GM21390 (cell line): ENCODE measurements around the gene RTN4RL1.

Experiments
- ATAC-seq: cut with Tn5 transposase; IDR thresholded peaks from one replicate; pipeline ENCODE4 v1.9.1; 2021; ENCODE audit not compliant: unreplicated experiment

RTN4RL1 gene

DNA sequence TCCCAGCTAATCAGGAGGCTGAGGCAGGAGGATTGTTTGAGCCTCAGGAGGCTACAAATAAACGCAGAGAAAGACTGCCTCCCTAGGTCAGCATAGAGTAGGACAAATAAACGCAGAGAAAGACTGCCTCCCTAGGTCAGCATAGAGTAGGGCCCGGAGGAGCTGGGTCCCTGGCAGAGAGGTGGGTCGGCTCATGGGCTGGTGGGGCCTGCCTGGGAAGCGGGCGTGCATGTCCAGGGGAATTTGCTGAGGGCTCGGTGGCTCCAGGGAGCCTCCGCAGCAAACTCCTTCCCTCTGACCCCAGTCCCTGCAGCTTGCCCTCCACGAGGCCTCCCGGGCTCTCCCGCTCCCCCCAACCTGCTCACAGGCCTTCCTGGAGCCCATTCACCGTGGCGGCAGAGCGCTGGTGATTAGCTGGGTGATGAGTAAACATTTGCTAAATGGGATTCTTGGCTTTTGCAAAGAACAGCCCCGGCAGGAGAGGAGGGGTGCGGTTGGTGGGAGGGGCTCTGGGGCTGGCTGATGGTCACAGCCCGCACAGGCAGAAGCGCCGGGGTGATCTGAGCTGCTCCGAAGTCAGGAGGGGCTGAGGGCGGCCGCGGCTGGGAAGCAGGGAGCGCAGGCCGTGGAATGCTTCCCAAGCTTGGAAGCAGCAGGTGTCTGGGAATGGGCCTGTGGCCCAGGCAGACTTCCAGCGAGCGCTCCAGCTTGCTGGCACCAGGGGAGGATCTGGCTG lies 93.1 kb downstream of the RTN4RL1 start:
- no peak for ATAC-seq

DNA sequence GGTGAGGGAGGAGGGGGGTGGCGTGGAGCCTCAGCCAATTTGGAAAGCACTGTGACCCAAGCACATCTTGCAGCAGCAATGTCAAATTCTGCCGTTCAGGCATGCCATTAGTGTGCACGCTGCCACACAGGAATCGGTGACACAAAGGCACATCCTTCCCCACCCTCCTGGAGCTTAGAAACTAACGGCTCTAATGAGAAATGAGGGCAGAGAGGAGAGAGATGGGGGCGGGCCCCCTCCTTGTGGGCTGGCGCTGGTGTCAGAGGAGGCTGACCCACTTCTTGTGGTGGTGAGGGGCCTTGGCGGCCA lies 94.8 kb downstream of the RTN4RL1 start:
- no peak for ATAC-seq

DNA sequence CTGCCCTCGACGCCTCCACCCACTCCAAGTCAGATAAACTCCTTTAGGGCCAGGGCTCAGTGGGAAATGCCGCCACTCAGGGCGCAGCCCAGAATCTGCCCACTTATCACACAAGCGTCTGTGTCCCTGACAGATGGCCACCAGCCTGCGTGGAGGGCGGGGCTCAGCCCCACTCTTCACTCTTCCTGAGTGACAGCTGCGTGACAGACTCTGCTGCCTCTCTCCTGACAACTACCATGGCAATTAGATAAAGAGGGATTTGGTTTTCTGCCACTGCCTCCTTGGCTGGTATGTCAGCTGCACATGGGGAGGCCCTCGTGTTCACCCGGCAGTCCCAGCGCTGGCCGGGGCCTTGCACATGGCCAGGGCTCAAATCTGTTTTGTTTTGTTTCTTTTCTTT lies 96.2 kb downstream of the RTN4RL1 start:
- no peak for ATAC-seq

DNA sequence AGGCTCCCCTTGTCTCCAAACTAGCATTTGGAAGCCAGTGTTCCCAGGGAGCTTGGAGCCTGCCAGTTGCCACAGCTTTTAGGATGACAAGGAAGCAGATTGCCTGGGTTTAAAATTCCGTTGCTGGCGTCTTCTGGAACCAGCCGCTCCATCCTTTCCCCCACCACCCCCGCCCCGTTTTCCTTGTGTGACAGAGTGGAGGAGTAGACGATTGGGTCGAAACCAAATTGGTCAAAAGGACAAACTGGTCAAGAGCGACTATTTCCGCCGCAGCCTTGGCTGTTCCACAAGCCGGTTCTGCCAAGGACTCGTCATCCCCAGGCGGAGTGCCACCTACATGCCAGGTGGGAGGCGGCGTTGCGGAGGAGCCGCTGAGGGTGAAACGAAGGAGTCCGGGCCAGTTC lies 104.2 kb downstream of the RTN4RL1 start:
- no peak for ATAC-seq

DNA sequence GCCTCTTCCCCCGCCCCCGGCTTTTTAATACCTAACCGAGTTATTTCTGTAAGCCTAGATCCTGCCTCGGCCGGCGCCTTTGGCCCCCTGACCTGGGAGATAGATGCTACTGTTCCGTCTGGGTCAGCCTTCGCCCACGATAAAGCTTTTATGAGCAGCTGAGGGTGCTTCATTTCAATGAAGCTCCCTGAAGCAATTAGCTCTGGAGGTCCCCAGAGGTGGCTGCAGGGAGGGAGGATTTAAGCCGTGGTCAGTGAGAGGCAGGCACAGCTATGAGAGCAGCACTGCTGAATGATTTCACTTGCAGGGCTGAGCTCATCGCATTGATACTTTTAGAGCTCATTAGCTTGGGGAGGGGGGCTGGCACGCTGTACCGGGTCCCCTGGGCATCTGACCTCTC lies 105.9 kb downstream of the RTN4RL1 start:
- ATAC-seq = no peak

DNA sequence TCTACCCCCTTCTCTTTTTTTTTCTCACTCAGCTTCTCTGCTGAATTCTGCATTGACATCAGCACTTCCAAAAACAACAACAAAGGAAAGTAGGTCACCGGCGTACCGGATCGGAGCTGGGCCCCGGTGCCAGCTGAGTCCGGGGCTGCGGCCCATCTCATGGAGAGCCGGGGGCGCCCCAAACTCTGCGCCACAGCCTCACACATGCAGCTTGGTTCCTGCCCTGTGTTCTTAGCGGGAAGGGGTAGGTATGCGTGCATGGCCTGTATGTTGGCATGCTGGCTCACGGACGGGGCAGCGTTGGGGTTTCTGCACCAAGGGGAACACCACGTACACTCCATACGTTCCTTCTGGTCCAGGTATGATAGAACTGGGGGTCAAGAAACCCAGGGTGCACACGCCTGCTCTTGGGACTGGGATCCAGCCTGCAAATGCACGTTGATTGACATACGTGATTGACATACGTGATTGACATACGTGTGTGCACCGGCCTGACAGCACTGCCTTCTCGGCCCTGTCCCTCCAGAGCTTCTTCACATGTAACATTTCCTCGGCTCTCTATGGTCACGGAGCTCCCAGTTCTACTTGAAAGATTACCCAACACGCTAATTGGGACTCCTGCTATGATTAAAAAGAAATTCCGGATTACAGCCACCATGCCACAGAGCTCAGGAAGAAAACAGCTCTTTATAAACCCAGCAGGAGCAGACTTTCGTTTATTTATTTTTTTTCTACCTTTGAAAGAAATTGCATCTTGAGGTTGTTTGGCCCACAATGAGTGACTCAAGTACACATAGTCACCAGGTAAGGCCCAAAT lies 106.6 kb downstream of the RTN4RL1 start:
- ATAC-seq = no peak

DNA sequence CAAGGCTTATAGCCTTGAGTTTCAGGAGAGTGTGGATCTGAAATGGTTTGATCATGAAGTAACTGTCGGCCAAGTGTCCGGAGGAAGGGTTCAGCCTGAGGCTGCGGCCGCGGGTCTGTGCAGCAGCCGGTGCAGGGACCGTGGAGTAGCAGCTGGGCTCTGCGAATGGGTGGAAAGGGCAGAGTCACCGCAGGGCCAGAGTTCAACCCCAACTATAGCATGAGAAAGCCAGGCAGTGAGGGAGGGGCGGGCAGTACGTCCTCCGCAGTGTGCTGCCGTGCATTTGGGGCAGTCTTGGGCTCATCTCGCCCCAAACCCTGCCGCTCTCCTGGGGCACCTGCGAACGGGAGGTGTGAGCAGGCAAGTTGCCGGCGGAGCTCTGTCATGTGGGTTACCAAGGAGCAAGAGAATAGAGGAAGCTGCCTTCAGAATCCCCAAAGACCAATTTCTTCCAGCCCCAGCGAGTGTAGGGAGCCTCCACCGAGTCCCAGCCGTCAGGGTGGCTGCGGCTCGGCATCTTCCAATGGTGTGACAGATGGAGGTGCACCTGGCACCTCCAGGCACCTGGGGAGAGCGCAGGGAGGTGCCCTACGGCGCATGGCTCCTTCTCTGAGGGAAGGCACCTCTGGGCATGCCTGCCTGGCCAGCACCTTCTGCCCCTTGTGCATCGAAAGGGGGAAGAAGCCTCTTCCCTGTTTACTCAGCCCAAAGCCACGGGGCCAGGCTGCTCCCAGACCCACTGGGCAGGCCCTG lies 108.0 kb downstream of the RTN4RL1 start:
- no peak for ATAC-seq

DNA sequence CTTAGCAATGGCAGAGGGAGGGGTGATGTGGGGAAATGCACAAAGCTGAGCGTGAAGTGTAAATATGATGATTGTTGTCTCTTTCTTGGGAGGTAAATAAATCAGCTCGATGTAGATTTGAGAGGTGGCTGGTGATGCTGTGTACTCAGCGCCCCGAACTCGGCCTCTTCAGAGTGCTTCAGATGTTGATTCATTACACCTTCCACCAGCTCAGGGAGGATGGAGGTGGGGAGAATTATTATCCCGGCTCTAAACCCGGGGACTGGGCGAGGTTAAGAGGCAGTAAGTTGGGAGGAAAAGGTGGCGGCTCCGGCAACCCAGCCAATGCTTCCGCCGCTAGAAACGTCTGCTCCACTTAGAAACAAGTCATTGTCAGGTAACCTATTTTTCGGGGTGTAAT lies 108.8 kb downstream of the RTN4RL1 start:
- no peak for ATAC-seq

DNA sequence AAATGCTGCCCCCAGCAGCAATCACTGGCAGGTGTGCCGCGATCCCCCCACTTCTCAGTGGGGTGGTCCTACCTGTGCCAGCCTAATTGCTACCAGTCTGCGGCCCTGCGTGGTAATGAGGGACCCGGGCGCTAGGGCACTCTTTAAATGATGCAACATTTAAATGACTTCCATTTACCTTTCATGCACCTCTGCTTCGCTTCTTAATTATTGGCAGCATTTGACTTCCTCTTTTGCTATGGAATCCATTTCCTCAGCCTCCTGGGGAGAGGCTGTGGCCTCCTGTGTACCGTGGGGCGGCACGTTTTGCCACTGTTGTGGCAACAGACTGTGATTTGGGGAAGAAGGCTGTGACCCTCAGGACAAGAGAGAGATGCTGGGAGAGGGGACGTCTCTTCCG lies 109.2 kb downstream of the RTN4RL1 start:
- ATAC-seq = no peak

DNA sequence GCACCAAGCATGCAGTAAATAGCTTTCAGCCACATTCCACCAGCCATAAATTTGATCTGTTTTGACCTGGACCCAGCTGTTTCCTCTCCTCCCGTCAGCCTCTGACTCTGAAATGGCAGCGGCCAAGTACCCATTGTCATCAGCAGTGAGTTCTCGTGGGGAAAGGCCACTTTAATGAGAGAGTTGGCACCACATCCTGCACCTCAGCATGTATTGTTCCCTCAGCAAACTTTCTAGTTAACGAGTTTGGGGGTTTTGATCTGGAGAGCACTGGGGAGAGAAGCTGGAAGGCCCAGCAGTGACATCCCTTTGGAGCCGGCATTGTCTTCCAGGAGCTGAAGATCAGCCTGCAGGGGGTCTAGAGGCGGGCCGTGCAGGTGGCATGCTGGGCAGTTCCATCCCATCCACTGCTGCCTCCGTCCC lies 110.5 kb downstream of the RTN4RL1 start:
- ATAC-seq = no peak

DNA sequence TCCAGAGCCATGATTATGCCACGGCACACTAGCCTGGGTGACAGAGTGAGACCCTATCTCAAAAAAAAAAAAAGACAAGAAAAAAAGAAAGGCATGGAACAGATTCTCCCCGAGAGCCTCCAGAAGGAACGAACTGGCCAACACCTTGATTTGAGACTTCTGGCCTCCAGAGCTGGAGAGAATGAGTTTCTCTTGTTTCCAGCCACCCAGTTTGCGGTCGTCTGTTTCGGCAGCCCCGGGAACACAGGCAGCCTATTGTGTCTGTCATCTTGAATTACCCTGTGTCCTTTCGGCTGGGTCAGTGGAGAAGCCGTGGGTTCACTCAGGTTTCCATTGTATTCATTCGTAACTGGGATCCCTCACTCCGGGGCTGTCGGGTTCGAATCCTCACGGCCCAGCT lies 111.4 kb downstream of the RTN4RL1 start:
- ATAC-seq = no peak

DNA sequence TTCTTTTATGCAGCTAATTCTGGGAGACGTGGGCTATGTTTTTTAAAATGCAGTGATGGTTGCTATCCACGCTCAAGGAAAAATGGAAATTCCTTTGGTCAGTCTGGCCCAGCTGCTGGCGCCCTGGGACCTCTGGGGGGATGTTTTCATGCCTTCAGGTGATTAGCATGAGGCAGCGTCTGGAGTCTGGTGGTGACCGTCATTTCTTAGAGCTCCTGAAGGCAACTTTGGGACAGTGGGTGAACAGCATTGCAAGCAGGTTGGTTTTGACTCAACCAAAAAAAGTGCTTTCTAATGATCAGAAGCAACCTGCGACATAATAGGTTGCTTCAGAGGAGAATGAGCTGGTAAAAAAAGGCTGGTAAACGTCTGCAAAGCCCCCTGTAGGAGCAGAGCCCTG lies 113.0 kb downstream of the RTN4RL1 start:
- ATAC-seq = no peak

DNA sequence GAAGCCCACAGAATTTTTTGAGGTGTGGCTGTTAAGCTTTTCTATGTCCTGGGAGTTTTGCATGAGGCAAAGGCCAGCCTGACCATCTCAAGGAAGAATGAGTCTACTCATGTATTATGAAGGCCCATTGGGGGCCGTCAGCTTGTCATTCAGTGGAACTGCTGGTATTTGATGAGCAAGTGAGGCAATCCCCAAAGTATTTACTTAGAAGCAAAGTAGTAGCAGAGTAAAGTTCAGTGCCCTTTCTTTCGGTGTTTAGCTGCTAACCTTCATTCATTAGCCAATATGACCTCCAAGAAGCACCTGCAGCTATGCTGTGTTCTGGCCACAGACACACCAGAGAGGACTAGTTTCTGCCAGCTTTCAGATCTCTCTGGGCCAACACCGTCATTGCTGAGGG lies 115.1 kb downstream of the RTN4RL1 start:
- no peak for ATAC-seq

DNA sequence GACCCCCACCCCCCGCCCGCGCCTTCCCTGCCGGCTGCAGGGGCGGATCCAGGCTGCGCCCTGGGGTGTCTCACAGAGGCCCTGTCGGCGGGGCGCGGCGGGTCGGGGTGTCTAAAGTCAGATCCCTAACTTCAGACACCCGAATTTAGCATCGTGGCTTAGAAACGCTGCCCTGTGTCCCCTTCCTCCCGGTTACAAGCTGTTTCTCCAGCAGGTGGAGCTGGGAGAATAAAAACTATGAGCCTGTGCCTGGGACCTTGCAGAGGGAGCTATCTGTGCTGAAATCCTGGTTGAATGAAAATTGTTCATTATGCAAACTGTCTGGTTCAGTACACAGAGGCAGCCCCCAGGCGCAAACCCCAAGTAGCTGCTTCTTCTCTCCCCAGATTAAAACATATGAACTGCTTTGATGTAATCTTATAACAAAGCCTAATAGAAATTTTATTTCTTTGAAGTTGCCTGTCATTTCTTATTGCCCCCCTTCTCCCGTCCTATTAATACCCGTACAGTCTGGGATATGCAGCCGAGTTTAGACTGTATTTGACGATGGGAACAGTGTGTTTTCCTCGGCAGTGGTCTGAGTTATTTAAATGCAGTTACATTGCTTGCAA lies 116.3 kb downstream of the RTN4RL1 start:
- ATAC-seq = no peak

DNA sequence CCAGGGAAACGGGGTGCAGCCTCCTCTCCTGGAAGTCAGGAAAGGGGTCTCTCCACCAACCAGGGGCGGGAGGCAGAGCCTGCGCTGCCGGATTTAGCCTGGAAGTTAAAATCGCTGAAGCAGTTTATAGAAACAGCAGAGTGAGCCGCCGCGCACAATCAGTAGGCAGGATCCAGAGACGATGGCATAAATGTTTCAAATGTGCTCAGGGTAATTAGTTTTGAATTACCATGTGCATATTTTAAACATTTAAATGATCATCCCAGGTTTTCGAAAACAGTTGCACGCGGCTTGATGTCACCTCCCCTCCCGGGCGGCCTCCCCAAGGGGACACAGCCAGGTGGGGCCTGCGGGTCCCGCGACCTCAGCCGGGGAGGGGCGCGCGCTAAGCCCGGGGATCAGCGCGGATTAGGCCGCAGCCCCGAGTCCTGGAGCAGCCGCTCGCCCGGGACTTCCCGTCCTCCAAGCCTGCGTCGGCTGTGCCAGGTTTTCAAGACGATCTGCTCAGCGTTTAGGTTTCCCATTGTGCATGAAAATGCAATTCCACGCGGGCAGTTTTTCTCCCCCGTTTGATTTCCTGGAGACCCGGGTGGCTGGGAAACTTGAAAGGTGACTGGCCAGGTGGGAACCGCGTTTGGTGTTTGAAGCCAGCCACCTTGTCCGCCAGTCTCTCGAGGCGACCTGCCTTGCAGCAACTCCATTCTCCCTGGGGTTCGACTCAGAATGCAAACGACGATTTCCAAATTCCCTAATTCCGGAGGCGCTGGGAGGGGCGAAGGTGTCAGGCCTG lies 117.0 kb downstream of the RTN4RL1 start:
- ATAC-seq = no peak

DNA sequence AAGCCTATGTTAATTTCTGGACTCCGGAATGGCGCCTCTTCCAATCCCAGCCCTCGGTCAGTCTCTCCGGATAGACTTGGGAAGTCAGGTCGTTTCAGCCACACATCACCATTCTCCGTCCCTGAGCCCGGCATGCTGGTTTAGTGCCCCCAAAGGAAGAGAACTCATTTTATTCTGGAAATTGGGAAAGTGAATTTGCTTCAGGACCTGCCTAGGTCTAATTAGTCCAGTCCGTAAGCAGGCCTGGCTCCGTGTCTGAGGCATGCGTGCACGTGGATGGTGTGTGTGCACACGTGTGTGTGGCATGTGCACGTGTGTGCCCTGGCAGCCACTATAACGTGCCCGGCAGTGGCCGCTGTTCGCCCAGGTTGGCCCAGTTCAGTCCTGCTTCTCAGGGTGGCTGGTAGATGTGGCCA lies 117.9 kb downstream of the RTN4RL1 start:
- ATAC-seq = no peak

DNA sequence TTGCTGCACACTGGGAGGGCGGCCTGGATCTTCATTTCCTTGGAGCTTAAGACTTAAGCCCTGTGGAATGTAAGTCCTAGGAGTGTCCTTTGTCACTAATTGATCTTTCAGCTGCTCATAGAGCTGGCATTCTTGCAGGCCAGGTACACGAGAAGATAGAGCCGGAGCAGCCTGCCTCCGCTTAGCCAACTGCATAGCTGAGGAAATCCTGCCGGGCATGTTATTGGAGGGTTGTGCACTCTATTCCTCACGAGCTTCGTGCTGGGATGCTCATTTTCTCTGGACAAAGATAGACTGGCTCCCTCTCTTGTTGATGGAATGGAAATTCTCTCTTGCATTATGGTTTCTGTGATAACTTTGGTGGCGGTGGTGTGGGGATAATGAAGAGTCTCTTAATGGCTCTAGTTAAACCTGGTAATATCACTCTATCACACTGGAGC lies 118.5 kb downstream of the RTN4RL1 start:
- ATAC-seq = no peak

DNA sequence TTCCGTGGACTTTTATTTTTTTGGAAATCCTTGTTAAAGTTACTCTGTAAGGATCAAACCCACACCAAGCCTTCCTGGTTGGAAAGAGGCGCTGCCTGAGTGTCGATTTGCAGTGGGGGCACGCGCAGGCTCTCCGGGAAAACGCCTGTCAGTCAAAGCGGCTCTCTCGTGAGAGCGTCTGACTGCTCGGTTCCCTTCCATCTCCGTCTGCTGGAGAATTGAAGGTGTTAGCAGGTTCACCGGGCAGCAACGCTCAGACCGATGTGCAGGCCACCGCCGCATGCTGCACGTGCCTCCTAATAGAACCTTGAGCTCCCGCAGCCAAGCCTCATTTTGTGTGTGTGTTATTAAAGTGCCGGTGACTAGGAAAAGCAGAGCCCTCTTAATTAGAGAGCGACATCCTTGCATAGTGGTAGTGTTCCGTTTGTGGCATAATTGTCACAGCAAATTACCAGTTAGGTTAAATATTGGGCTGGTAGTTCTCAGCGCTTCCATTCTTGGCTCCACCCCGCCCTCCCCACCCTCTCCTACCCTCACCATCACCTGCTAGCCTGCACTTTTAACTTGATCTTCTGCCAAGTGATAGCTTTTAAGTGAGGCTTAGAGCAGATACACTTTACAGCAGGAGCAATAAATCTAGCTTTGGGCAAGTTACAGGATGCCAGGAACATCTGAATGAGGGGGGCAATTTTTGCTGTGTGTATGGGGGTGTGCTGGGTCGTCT lies 119.8 kb downstream of the RTN4RL1 start:
- ATAC-seq = no peak

DNA sequence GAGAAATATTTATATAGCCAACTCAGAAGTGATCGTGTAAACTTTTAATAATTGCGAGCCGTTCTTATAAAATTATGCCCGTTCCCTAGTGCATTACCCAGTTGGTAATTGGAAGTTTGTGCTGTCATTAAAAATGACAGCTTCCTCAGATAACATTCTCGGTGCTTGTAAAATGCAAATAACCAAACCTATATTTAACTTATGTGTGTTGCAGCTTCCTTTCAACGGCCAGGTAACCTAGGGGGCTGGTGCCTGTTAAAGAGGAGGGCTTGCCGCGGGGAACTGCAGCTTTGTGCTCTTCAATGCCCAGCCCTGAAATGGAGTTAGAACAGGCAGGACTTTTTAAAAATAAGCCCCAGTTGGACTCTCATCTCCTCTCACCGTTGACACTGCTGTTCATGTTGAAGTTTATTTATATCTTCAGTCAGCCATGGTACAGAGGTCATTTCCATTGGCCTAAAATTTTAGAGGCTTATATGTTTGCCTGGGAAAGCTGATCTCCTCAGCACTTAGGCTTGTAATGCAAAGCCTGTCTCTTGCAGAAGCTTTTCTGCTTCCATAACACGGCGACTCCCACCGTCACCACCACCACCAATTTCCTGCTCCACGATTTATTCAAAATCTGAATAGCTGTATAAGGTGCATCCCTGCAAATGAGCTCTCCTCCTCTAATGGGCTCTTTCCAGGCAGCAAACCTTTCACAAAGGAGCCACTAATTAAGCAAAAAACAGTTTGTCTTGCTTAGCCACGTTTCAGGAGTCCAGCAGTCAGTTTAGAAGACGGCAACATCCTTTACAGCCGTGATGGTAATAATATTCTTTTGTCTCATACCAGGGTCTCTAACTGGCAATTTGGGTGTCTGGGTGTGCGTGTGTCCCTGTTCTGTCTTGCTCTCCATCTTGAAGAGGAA lies 120.6 kb downstream of the RTN4RL1 start:
- ATAC-seq = no peak
